CD4-positive, alpha-beta T cell treated with Interleukin-6 at 100 ng/mL for 8 hours (primary cell): Measurements from ENCODE around the gene TFRC.
"Not testable (repeated sequence)": the region's sequence is repeated elsewhere in the genome, so short reads cannot be mapped to it uniquely, and the experiment has no call there.

Source experiments
- DNase-seq: peaks from one replicate; pipeline ENCODE4 v3.0.0-alpha.2; 2020; ENCODE audit warnings: mixed read lengths, low spot score

The TFRC gene

DNA sequence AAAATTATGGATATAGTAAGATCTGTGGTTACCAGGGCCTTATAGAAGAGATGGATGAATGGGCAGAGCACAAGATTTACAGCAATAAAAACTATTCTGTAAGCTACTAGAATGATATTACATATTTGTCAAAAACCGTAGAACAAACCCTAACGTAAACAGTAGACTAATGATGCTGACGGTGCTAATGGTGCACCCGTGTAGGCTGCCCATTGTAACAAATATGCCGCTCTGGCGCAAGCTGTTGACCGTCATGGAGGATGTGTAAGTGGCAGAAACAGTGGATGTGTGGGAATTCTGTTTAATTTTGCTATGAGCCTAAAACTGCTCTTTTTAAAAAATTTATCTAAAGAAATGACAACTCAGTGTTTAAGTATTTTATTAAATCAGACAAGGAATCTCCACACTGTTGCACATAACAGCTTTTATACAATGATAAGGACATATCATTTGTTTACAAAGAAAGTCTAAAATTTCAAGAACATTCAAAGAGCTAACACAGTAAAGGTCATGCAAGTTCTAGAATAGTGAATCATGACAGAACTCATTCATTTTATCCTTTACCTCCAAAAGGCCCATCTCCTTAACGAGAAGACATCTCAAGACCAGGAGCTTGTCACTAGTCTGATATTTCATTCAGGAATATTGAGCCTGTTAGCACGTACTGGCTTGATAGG, 32.8 kb downstream of the TFRC start:
- DNase-seq: no peak

DNA sequence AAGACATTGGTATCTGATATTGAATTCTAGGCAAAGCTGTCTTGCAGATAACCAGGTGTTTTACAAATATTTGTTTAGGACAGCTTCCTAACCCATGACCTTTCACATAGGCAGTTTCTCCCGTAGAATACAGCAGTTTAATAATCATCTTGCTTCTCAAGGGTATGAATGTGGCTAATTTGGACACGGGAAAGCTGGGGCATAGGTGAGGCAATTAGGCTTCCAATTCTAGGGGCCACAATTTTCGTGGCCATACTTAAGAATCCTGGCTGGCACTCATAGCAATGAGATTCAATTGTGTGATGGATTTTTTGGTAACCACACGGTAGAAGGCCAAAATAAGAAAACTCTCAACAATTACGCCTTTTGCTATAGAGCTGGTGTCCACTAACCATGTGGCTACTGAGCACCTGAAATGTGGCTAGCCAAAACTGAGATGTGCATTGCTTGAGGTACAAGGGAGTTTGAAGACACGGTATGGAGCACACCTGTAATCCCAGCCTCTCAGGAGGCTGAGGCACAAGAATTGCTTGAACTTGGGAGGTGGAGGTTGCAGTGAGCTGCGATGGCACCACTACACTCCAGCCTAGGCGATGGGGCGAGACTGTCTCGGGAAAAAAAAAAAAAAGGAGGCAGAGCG, 34.4 kb downstream of the TFRC start:
- no peak for DNase-seq

DNA sequence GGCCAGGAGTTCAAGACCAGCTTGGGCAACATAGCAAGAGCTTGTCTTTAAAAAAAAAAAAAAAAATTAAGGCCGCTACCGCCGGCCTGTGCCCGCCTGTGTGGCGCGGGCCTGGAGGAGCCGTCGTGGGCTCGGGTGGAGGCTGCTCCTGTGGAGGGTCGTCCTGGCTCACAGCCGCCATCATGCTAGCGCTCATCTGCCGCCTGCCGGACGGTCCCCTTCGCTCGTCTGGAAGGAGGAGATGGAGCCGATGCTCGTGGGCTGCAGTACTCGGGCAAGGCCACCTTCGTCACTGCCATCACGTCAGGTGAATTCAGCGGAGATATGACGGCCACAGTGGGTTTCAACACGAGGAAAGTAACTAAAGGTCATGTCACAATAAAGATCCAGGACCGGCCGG, 37.4 kb downstream of the TFRC start:
- no peak for DNase-seq

DNA sequence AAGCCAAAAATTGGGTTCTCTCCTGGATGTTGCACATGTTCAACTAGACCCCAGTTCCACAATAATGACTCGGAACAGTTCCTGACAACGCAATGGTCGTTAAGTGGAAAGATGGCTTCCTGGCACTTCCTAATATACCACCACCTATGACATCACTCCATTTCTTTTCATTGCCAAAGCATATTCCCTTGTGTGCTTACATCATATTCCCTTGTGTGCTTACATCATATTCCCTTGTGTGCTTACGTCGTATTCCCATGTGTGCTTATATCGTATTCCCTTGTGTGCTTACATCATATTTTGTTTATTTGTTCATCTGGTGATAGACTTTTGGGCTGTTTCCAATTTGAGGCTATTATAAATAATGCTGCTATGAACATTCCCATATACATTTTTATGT, 39.2 kb downstream of the TFRC start:
- no peak for DNase-seq

DNA sequence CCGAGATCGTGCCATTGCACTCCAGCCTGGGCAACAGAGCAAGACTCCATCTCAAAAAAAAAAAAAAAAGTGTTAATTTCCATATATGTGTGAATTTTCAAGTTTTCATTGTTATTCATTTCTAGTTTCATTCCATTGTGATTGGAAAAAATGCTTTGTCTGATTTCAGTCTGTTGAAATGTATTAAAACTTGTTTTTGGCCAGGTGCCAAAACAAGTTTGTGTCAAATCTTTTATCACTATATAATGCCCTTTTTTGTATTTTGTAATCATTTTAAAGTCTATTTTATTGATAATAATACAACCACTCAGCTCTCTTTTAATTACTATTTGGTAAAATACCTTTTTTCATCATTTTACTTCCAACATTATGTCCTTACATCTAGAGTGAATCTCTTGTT, 42.5 kb downstream of the TFRC start:
- DNase-seq: no peak

DNA sequence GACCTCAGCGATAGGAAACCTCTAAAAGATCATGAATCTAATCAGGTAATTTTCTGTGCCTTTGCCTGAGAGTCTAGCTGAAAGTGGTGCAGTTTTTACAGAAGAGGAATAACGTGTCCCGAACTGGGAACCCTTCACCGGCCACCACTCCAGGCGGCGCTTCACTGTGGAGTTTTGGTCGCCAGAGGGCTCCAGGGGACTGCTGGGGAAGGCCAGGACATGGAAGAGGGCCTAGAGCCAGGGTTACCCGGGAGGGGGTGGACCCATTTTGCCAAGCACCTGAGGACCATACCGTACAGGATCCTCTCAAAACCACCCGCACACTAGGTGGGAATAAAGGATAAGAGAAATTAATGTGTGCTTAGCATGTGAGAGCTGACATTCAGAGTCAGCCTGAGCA, 55.8 kb downstream of the TFRC start:
- not testable (repeated sequence) for DNase-seq

DNA sequence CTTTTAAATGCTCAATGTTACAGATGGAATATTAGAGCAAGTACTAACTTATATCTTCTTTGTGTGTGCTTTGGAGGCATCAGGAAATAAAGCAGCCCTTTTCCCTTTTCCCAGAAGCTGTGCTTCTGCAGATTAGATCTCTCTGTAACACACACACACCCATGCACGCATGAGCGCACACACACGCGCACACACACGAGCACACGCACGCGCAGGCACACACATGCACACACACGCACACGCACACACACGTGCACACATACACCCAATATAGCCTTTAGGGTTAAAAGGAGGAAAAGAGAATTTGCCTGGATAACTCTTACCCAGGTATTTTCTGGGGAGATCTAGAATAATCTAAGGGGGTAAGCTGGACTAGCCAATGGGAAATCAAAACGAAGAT, 56.9 kb downstream of the TFRC start:
- no peak for DNase-seq

DNA sequence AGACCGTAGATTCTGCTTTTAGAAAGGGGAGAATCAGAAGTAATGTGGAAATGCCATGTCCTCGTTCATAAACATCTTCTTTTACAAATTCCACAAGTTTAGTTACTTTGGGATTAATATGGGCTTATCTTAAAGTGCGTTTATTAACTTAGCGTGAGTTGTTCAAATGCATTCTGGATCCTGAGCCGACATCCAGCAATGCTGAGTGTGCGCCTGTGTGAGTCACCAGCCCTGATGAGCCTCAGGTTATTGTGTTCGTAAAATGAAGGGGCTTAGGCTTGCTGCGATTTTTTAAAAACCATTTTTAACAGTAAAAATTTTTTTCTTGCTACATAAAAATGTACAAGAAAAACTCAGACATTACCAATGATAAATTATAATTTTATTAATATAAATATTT, 57.9 kb downstream of the TFRC start:
- no peak for DNase-seq

DNA sequence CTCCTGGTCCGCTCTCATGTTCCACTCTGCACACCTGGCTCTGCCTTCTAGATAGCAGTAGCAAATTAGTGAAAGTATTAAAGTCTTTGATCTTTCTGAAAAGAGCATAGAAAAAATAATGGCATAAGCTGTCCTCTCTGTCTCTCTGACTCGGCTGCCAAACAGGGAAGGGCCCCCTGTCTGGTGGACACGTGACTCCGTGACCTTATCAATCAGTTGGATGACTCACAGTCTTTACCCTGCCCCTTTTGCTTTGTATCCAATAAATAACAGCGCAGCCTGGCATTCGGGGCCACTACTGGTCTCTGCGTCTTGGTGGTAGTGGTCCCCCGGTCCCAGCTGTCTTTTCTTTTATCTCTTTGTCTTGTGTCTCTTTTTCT, 59.4 kb downstream of the TFRC start:
- DNase-seq: not testable (repeated sequence)

DNA sequence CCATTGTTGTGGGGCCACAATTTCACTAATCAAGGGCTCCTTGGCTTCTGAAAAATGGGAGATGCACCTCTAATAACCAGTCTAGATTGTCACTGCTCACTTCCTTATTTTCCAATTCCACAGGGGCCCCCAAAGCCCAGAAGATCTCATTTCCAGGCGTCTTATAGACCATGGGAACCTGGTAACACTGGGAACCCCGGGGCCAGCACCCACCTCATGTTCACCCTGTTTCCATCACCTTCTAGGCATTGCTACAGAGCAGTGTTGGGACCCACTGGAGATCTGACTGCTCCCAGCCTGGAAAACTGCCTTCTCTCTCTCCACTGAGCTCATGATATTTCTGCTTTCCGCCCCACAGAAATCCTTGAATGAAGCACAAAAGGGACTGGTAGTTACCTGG, 61.5 kb downstream of the TFRC start:
- no peak for DNase-seq

DNA sequence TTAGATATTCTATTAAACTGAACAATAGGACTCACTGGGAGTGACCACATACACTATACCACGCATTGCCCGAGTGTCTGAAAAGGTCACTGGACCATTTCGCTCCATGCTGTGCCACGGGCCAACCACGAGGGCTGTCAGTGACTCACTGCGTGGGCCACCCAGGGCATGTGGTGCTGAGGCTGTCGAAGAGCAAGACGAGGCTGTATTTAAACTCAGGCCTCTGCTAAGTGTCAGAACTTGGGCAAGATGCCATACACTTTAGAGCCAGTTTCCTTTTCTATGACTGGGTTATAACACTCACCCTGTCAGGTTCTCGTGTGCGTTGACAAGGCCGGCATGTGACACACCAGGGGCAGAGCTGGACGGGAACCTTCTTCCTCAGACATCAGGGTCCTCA, 62.3 kb downstream of the TFRC start:
- not testable (repeated sequence) for DNase-seq

DNA sequence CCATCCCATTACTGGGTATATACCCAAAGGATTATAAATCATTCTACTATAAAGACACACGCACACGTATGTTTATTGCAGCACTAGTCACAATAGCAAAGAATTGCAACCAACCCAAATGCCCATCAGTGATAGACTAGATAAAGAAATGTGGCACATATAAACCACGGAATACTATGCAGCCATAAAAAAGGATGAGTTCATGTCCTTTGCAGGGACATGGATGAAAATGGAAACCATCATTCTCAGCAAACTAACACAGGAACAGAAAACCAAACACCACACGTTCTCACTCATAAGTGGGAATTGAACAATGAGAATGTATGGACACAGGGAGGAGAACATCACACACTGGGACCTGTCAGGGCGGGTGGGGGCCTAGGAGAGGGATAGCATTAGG, 63.7 kb downstream of the TFRC start:
- DNase-seq: not testable (repeated sequence)

DNA sequence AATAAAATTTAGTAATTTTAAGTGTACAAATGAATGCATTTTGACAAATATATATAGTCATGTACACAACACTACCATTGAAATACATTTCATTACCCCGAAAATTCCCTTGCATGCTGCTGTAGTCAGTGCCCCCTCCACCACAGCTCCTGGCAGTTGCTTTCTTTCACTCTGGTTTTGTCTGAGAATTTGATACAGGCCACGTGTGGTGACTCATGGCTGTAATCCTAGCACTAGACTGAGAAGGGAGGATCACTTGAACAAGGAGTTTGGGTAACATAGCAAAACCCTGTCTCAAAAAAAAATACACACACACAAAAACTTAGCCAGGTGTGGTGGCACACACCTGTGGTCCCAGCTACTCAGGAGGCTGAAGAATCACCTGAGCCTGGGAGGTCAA, 65.4 kb downstream of the TFRC start:
- no peak for DNase-seq

DNA sequence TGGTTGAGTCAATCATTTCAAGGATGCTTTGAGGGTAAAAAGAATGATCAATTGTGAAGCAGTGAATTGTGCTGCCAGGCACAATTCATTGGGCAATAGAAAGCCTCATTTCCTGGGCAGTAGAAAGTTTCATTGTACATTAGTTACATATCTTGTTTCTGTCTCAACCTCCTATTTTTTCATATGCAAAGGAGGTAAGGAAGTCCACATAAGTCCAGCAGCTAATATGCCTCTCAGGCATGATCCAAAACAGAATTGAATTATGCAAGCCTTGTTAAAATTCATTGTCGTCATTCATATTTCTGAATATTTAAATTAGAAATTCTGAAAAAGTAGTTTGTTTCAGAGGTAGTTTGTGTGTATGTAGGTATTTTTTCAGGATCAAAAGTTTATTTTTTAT, 65.8 kb downstream of the TFRC start:
- DNase-seq: no peak

DNA sequence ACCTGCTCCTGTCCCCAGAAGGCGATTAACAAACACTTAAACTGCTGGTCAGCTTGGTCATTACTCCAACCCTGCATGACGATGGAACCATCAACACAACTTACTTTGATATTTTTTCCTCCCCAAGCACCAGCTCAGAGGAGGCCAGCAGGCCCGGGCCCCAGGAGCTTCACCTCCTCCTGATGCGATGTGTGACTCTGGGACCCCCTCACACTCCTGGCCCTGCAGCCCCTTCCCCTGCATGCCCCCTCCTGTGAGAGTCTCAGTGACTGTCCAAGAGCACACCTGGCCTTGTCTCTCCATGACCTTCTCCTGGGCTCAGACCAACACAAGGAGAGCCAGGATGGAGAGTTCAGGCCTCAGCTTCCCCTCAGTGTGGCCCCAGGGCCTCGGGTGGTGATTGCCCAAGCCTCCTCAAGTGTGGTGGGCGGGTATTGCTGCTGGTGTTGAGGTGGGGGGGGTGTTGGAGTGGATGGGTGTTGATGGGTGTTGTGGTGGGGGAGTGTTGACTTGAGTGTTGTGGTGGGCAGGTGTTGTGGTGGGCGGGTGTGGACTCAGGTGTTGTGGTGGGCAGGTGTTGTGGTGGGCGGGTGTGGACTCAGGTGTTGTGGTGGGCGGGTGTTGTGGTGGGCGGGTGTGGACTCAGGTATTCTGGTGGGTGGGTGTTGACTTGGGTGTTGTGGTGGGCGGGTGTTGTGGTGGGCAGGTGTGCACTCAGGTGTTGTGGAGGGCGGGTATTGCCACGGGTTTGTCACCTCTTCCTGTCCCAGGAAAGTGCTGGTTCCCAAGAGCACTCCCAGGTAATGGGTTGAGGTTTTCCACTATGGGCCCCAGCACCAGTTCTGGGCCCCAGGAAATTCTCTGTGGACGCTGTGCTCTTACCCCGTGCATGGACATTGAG, 68.1 kb downstream of the TFRC start:
- no peak for DNase-seq

DNA sequence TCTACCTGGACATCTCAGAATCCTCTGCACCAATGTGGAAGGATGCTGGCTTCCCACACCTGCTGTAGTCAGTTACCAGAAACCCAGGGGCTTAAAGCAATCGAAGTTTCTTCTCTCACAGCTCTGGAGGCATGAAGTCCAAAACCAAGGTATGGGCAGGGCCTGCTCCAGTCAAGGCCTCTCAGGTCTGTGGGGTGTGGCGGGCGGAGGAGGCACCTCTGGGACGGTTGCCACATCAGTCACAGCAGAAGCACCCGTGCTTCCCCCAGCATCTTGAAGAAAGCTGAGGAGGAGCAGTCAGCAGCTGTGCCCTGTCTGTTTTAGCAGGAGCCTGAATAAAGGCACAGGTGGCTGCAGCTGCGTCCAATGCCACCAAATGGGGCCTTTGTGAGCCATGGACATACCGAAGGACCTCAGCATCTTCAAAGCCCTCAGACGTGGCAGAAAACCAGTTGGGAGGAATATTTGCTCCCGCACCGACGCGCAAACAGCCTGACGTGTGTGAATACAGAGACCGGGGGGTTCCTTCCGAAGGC, 68.9 kb downstream of the TFRC start:
- DNase-seq: no peak

DNA sequence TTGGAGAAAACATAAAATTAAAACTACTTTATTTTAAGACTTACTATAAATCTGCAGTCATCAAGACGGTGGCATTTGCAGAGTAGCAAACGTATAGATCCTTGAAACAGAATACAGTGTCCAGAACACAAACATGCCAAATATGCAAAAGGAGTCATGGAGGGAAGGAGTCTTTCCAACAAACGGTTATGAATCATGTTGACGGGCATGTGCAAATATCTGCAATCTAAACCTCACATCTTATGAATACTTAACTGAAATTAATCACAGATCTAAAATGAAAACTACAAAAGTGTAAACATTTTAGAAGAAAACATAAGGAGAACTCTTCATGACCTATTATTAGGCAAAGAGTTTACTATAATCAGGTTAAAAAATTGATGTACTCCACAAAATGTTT, 69.4 kb downstream of the TFRC start:
- DNase-seq: no peak

DNA sequence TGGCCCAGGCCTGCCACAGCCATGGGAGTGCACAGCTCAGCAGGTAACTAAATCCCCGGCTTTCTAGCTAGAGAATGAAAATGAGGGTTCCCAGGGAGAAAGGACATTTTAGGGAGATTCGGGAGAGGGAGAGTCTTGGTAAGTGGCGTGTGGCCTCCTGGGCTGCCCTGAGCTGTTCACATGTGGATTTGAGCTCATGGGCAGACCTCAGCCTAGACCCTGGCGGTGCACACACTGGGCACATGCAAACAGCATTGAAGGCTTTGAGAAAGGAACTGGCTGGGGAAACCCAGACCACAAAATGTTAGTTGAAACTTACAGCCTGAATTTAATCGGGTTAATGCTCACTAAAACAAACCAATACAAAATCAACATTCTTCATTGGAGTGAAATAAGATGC, 72.4 kb downstream of the TFRC start:
- DNase-seq: no peak

DNA sequence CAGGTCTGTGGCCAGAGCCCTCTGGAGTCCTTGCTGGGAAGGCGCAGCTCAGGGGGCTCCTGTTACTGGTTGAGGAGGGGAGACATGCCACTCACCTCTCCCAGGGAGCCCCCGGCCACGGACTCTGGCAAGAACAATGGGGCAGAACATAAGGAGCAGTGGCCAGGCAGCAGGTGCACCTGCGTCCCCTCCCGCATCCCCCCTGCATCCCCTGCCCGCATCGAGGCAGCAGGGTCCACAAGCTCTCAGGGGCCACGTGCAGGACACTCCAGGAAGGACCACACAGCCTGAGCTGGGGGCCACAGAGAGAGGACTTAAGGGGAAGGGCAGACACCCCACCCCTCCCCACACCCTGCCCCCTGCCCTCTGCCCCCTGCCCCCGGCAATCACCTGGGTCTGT, 73.0 kb downstream of the TFRC start:
- DNase-seq: no peak

DNA sequence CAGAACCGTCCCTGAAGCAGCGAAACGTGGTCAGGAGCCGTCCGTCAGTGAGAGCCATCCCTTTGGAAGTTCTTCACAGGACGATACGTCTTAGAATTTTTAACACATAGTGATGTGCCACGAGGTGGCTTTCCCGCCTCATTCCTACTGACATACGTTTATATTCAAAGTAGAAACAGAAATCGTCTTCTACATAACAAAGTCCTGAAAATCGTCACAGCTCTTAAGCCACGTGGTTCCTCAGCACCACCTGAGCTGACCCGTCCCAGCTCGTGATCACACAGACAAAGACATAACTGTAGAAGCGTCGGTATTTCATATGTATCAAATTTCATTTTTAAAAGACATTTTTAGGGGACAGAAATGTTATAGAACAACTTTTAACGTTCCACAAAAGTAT, 73.5 kb downstream of the TFRC start:
- no peak for DNase-seq

DNA sequence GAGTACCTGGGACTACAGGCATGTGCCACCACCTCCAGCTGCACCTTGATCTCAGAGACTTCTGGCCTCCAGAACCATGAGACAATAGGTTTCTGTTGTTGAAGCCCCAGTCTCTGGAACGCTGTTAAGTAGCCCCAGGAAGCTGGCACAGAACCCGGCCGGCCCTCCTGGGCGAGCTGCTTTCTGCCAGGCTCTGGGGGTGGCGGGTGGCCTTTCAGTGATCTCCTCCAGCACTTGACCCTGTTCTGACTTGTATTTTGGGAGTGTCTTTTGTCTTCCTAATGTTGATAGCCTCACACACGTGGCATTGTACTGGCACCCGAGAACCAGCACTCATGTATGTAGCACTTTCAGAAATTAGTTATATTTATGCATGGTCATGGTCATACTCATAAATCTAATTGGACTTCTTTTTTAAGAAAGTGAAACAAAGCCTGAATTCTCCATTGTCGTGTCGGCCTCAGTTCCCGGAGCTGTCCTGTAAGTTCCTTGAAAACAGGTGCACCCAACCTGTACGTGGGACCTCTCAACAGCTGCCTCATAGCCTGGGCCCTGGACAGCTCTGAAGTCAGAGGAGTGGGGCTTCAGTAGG, 74.0 kb downstream of the TFRC start:
- DNase-seq: no peak

DNA sequence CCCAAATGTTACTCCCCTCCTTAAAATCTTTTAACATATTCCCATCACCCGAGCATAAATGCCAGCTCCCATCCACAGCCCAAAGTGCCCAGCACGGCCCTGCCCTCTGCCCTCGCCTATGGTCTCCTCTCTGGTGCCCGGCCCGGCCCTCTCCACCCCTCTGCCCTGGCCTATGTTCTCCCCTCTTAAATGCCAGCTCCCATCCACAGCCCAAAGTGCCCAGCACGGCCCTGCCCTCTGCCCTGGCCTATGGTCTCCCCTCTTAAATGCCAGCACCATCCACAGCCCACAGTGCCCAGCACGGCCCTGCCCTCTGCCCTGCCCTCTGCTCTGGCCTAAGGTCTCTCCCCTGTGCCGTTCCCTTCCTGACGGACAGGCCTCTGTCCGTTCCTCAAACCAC, 76.6 kb downstream of the TFRC start:
- not testable (repeated sequence) for DNase-seq
